Gastroesophageal sphincter (tissue), 4 donors: ENCODE data around the gene CDC42BPB. TPM values are rescaled to one million over a fixed set of nuclear protein-coding genes. Genes with fewer than 3 reads are reported as not detected.

Experiments
- ATAC-seq: fragments of 150-250 bp; one replicate; pipeline ENCODE4 v1.9.1; 2016; ENCODE audit warnings: mild to moderate bottlenecking, moderate library complexity
- H3K27ac ChIP-seq, 4 donors: fragments of 200-600 bp; sonication (generic) in 3 of 4; 1 replicate in 3 of 4; 2 replicates in 1 of 4; pipeline ENCODE4 v1.5.1; 2016 to 2019
- H3K27me3 ChIP-seq: fragments of 200-600 bp; sonication (generic); one replicate; pipeline ENCODE4 v1.5.1; 2019
- H3K36me3 ChIP-seq, 2 donors: fragments of 200-600 bp; sonication (generic); one replicate each; pipeline ENCODE4 v1.5.1; 2019; ENCODE audit warnings: control low read depth in 1 of 2
- H3K4me1 ChIP-seq, 3 donors: fragments of 200-600 bp; sonication (generic); 1 replicate in 2 of 3; 2 replicates in 1 of 3; pipeline ENCODE4 v1.5.1; 2016 to 2019; ENCODE audit warnings: control low read depth in 2 of 3
- H3K4me3 ChIP-seq, 2 donors: fragments of 200-600 bp; sonication (generic); one replicate each; pipeline ENCODE4 v1.5.1; 2019; ENCODE audit warnings: mild to moderate bottlenecking in 1 of 2, moderate library complexity in 1 of 2
- H3K9me3 ChIP-seq, 3 donors: fragments of 200-600 bp; sonication (generic); one replicate each; pipeline ENCODE4 v1.5.1; 2017 to 2019; ENCODE audit warnings: control low read depth in 2 of 3
- EP300 ChIP-seq: sonication (generic); formaldehyde crosslinking; IDR thresholded peaks from one replicate; pipeline ENCODE4 v1.6.1; 2017; ENCODE audit warnings: antibody characterized with exemption, mild to moderate bottlenecking
- POLR2A ChIP-seq, 2 donors: fragments of 450-650 bp; IDR thresholded peaks; one replicate each; pipeline ENCODE4 v1.6.1; 2017; ENCODE audit warnings: antibody characterized with exemption in 2 of 2, mild to moderate bottlenecking in 2 of 2, moderate library complexity in 1 of 2
- POLR2AphosphoS5 ChIP-seq: sonication (generic); formaldehyde crosslinking; IDR thresholded peaks from one replicate; pipeline ENCODE4 v1.6.1; 2017; ENCODE audit warnings: antibody characterized with exemption
- WGBS, 2 donors: methylation state at CpG; one replicate each; pipeline ENCODE4 v1.1.5; 2018; ENCODE audit warnings: low coverage in 1 of 2; 5-methylcytosine and 5-hydroxymethylcytosine counted together
- total RNA-seq, 4 donors: library from RNA; depleted of rRNA; stranded (reverse); fragments of >200 nt; gene quantifications; one replicate each; pipeline ENCODE4 v1.1.0, GENCODE V29; 2016
- TF ChIP-seq, protein P1 (sequence below), 4 experiments: fragments of 200-600 bp in 2 of 4; fragments of 450-650 bp in 2 of 4; sonication (generic) in 1 of 4; IDR thresholded peaks; one replicate each; pipeline ENCODE4 v1.5.1; 2017 to 2019; ENCODE audit warnings: antibody characterized with exemption in 4 of 4, mild to moderate bottlenecking in 2 of 4, moderate library complexity in 2 of 4

The CDC42BPB gene
- total RNA-seq, 4 donors from 2014 or later: 86.7 to 151 (median 97.3) TPM

DNA sequence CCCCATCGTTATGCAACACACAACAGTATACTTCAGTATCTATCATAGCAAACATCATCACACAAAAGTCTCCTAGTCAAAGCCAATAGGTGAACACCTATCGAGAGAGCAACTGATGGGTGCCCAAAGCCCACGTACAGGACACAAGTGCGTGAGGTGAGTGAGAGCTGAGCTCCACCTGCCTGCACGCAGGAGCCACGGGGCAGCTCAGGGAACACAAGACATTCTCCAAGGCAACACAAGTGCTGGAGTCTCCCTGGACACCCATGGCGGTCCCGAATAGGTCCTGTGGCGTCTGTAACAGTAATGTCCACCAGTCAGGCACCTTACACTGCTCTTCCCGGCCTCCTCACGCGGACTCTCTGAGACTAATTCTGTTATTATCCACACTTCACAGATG is 44.3 kb downstream of the CDC42BPB start:
- WGBS, 2 donors: 86 to 97% methylated on average over 11 of the region's 12 CpGs
- no peak overlapping the region for H3K27ac ChIP-seq
- peaks cover 0 to 37% of the 10 kb centered on the region in 2 donors for H3K36me3 ChIP-seq
- ATAC-seq: no peak
- no peaks in the 10 kb centered on the region for H3K9me3 ChIP-seq
- H3K27me3 ChIP-seq: no peaks in the 10 kb centered on the region
- peaks cover 0 to 59% (median 20%) of the 10 kb centered on the region in 3 donors for H3K4me1 ChIP-seq
- H3K4me3 ChIP-seq: no peak overlapping the region
- TF ChIP-seq, protein P1, sequence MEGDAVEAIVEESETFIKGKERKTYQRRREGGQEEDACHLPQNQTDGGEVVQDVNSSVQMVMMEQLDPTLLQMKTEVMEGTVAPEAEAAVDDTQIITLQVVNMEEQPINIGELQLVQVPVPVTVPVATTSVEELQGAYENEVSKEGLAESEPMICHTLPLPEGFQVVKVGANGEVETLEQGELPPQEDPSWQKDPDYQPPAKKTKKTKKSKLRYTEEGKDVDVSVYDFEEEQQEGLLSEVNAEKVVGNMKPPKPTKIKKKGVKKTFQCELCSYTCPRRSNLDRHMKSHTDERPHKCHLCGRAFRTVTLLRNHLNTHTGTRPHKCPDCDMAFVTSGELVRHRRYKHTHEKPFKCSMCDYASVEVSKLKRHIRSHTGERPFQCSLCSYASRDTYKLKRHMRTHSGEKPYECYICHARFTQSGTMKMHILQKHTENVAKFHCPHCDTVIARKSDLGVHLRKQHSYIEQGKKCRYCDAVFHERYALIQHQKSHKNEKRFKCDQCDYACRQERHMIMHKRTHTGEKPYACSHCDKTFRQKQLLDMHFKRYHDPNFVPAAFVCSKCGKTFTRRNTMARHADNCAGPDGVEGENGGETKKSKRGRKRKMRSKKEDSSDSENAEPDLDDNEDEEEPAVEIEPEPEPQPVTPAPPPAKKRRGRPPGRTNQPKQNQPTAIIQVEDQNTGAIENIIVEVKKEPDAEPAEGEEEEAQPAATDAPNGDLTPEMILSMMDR (IDR thresholded peaks at IDR 0.05): no peak
- TF ChIP-seq POLR2AphosphoS5 (no peak), EP300 (no peak), POLR2A (IDR thresholded peaks at IDR 0.05) (no peak)

DNA sequence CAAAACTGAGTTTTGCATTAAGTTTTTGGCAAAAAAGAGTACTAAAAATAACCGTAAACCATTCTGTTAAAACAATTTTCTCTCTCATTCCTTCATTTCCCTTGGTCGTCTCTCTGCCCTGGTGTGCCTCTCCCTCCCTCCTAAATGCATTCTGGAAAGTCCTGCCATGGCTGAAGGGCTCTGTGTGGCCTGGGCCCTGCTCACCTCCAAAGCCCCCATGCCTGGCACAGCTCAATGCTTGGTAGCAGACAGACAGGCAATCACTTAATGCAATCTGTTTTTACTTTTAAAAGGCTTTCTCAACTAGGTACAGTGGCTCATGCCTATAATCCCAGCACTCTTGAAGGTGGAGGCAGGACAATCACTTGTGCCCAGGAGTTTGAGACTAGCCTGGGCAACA is 47.8 kb downstream of the CDC42BPB start:
- H3K27me3 ChIP-seq: no peaks in the 10 kb centered on the region
- 65 to 75% methylated on average over 2 of the region's 2 CpGs for WGBS, 2 donors
- no peak overlapping the region for H3K27ac ChIP-seq
- H3K36me3 ChIP-seq: peaks cover 0 to 51% of the 10 kb centered on the region in 2 donors
- ATAC-seq: no peak
- H3K9me3 ChIP-seq: no peaks in the 10 kb centered on the region
- H3K4me3 ChIP-seq: no peak overlapping the region
- no peak for TF ChIP-seq POLR2A (IDR thresholded peaks at IDR 0.05)
- TF ChIP-seq EP300: no peak
- peaks cover 0 to 25% (median 2%) of the 10 kb centered on the region in 3 donors for H3K4me1 ChIP-seq

DNA sequence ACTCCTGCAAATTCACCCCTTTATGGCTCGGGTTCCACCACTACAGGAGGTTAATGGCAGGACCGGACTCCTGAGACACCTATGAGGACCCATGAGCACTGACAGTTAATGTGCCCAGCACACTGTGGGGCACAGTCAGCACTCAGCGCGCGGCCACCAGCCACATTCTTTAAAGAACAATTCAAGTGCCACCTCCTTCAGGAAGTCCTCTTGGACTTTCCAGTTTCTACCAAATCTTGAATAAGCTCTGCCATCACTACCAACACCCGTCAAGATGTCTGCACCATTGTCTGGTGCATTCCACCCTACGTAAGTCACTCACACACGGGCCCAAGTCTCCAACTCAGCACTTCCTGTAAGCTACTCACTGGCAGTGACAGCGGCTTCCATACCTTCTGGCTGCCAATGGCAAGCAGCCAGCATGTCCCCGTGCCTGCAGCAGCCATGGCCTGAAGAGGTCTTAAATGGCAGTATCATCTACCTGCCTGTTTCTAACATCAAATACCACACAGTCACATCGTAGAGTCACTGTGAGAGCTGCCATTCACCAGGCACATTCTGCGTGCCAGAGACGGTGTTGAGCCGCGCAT is 48.5 kb downstream of the CDC42BPB start:
- no peaks in the 10 kb centered on the region for H3K27me3 ChIP-seq
- no peak overlapping the region for H3K27ac ChIP-seq
- peaks cover 0 to 56% of the 10 kb centered on the region in 2 donors for H3K36me3 ChIP-seq
- H3K4me1 ChIP-seq: peaks cover 0 to 18% (median 0%) of the 10 kb centered on the region in 3 donors
- WGBS, 2 donors: 78 to 95% methylated on average over 3 to 6 of the region's 15 CpGs
- no peak for ATAC-seq
- no peak for TF ChIP-seq POLR2A (IDR thresholded peaks at IDR 0.05)
- TF ChIP-seq, protein P1 (IDR thresholded peaks at IDR 0.05): no peak
- TF ChIP-seq POLR2AphosphoS5: no peak
- no peak for TF ChIP-seq EP300
- no peak overlapping the region for H3K4me3 ChIP-seq
- no peaks in the 10 kb centered on the region for H3K9me3 ChIP-seq

DNA sequence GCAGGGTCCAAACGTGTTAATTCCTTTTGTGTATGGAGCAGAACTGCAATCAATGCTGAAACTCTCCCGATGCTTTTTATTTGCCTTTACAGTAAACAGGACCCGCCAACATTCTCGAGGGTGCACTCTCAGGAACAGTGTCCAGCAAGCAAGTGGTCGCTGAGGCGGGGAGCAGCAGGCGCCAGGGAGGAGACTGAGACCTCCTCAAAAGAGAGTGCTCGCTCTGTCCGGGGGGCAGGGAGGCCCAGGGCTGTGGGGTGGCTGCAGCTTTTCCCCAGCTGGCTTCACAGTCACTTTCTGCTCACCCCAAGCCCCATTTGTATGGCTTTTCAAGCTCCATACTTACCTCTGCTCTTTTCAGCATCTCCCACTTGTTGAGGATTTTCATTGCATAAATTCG is 49.2 kb downstream of the CDC42BPB start:
- no peaks in the 10 kb centered on the region for H3K27me3 ChIP-seq
- no peak for ATAC-seq
- no peak for TF ChIP-seq EP300
- TF ChIP-seq, protein P1 (IDR thresholded peaks at IDR 0.05): no peak
- TF ChIP-seq POLR2AphosphoS5: no peak
- TF ChIP-seq POLR2A (IDR thresholded peaks at IDR 0.05): no peak
- H3K9me3 ChIP-seq: no peaks in the 10 kb centered on the region
- H3K4me3 ChIP-seq: no peak overlapping the region
- 67 to 70% methylated on average over 3 to 9 of the region's 10 CpGs for WGBS, 2 donors
- H3K36me3 ChIP-seq: peaks cover 0 to 63% of the 10 kb centered on the region in 2 donors
- H3K4me1 ChIP-seq: peaks cover 0 to 12% (median 0%) of the 10 kb centered on the region in 3 donors
- no peak overlapping the region for H3K27ac ChIP-seq

DNA sequence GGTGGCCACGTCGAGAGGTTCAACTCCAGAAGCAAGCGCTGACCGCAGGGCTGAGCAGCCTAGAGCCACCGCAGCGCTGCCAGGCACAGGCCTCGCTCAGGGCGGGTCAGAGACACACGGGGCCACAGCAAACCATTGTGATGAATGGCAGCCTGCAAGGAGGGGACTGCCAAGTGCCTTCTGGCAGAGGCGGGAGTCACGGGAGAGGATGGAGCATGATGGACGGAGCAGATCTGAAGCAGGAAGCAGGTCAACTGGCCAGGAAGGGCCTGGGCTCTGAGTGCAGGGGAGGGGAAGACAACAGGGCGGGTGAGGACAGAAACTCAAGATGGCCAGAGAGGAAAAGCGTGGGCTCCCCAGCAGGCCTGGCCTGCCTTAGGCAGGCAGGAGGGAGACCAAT is 49.8 kb downstream of the CDC42BPB start:
- peaks cover 0 to 69% of the 10 kb centered on the region in 2 donors for H3K36me3 ChIP-seq

More for the DNA sequence above, 49.8 kb downstream of the CDC42BPB start:
- no peaks in the 10 kb centered on the region for H3K27me3 ChIP-seq
- peaks cover 0 to 11% (median 0%) of the 10 kb centered on the region in 3 donors for H3K4me1 ChIP-seq
- no peak overlapping the region for H3K27ac ChIP-seq
- peak; percentile 14 for ATAC-seq
- TF ChIP-seq, protein P1 (IDR thresholded peaks at IDR 0.05): no peak
- TF ChIP-seq POLR2AphosphoS5: no peak
- TF ChIP-seq EP300: no peak
- no peak for TF ChIP-seq POLR2A (IDR thresholded peaks at IDR 0.05)
- H3K9me3 ChIP-seq: no peaks in the 10 kb centered on the region
- 67 to 80% methylated on average over 6 to 14 of the region's 14 CpGs for WGBS, 2 donors
- H3K4me3 ChIP-seq: no peak overlapping the region
